Right cardiac atrium (tissue), 5 donors: ENCODE data around the gene TMEM82. TPM values are rescaled to one million over a fixed set of nuclear protein-coding genes. Genes with fewer than 3 reads are reported as not detected.
A peak's percentile ranks its signal among the peaks of the same experiment; 100 is the strongest.

Source experiments
- ATAC-seq, 2 donors: fragments of 200-7000 bp; cut with Tn5 transposase; one replicate each; pipeline versions ENCODE4 v1.8.0 to v1.9.1; 2020; ENCODE audit warnings: moderate library complexity in 2 of 2, mild to moderate bottlenecking in 1 of 2
- DNase-seq, 3 donors: peaks; one replicate each; pipeline ENCODE4 v3.0.0-alpha.2; 2020
- H3K27ac ChIP-seq: one replicate; pipeline ENCODE4 v1.5.1; 2013; ENCODE audit warnings: mild to moderate bottlenecking, low read length, control low read depth, moderate library complexity
- H3K27me3 ChIP-seq: one replicate; pipeline ENCODE4 v1.6.1; 2013; ENCODE audit not compliant: control insufficient read depth, insufficient read depth
- H3K4me1 ChIP-seq: one replicate; pipeline ENCODE4 v1.6.1; 2013; ENCODE audit warnings: low read length; ENCODE audit not compliant: control insufficient read depth, insufficient read depth
- H3K4me3 ChIP-seq: one replicate; pipeline ENCODE4 v1.5.1; 2013; ENCODE audit warnings: low read length, control low read depth
- H3K9me3 ChIP-seq: one replicate; pipeline ENCODE4 v1.6.1; 2013; ENCODE audit warnings: low read length; ENCODE audit not compliant: control insufficient read depth
- WGBS: extraction: QIAGEN DNeasy Blood & Tissue Kit; methylation state at CpG from one replicate; pipeline ENCODE4 v1.1.7; 2013; 5-methylcytosine and 5-hydroxymethylcytosine counted together
- intact Hi-C, 4 donors: fragments of 100-400 bp; cut with DNase I; formaldehyde crosslinking; loops; one replicate each; pipeline versions ENCODE4 v1.11.0 to v1.14.0; 2022 to 2023
- polyA plus RNA-seq: library from polyadenylated mRNA; stranded (reverse); fragments of 200-250 nt; gene quantifications from one replicate; pipeline ENCODE4 v1.2.3, GENCODE V29; 2013
- total RNA-seq, 4 donors: library from RNA; stranded (reverse); fragmentation: NEBNext Ultra II Directional; extraction: Animal tissue kit (Norgen Biotek cat#: 25700); gene quantifications; one replicate each; pipeline ENCODE4 v1.2.1, GENCODE V29; 2021
- donor health status: healthy with polysubstance abuse.
- donor health status: DM: no; HTN: yes; CAD: no.
- donor health status: DM: no; HTN: no; CAD: no.
- donor health status: DM: no; HTN: yes; CAD: no; lungs with severe emphysema.
- donor health status: DM: yes; HTN: yes; CAD: no.

The TMEM82 gene
- total and polyA plus RNA-seq, 5 donors = not detected

DNA sequence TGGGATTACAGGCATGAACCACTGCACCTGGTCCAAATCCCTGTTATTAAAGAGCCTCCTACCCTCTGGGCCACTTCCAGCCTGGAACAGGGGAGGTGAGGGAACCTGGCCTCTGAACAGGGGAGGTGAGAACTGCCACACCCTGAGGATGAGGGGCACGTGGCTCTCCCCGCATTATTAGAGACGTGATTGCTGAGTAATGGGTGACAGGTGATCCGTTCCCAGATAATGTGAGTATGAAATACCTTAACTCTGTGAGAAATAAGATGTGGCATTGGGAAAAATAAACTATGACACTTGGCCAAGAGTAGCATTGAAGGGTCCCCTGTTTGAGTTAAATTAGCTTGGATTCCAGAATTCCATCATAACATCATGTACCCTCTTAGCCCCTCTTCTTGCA is 19.9 kb upstream of the TMEM82 start:
- WGBS = 60% methylated on average over 4 of the region's 4 CpGs
- H3K27me3 ChIP-seq = no peaks in the 10 kb centered on the region
- intact Hi-C loops = no loop called here
- H3K4me3 ChIP-seq = no peak overlapping the region
- no peak overlapping the region for H3K27ac ChIP-seq
- no peak for DNase-seq
- peaks cover 4% of the 10 kb centered on the region for H3K4me1 ChIP-seq
- no peak for ATAC-seq
- no peaks in the 10 kb centered on the region for H3K9me3 ChIP-seq

DNA sequence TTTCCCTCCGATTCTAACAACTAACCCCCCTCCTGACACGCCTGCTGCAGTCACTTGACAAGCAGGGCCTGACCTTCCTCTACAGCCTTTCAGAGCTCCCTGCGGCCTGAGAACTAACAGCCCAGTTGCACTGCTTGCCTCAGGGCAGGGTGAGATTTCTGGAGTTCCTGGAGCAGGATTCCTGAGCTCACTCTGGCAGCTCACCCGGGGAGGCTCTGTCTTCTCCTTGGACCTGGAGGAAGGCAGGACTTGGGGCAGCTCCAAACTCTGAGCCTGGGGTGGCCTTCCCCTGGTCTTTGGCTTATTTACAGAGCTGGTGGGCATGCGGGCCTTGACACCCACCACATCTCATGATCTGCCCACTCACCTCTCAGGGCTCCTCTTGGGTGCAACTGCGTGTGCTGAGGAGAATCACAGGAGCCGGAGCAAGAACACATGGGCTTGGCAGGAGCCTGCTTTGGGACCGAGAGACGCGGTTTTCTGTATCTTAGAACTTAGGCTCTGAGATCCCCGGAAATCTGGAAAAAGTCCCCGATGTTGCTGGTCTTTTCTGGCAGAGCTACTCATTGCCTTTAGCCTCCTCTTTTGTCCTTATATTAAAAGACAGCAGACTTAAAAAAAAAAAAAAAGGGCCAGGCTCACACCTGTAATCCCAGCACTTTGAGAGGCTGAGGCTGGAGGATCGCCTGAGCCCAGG is 19.3 kb upstream of the TMEM82 start:
- DNase-seq (no peak), ATAC-seq (no peak)
- no peaks in the 10 kb centered on the region for H3K9me3 ChIP-seq
- WGBS = 80% methylated on average over 13 of the region's 13 CpGs
- no peaks in the 10 kb centered on the region for H3K27me3 ChIP-seq
- H3K4me1 ChIP-seq = no peaks in the 10 kb centered on the region
- H3K4me3 ChIP-seq = no peak overlapping the region
- intact Hi-C loops = no loop called here
- no peak overlapping the region for H3K27ac ChIP-seq

DNA sequence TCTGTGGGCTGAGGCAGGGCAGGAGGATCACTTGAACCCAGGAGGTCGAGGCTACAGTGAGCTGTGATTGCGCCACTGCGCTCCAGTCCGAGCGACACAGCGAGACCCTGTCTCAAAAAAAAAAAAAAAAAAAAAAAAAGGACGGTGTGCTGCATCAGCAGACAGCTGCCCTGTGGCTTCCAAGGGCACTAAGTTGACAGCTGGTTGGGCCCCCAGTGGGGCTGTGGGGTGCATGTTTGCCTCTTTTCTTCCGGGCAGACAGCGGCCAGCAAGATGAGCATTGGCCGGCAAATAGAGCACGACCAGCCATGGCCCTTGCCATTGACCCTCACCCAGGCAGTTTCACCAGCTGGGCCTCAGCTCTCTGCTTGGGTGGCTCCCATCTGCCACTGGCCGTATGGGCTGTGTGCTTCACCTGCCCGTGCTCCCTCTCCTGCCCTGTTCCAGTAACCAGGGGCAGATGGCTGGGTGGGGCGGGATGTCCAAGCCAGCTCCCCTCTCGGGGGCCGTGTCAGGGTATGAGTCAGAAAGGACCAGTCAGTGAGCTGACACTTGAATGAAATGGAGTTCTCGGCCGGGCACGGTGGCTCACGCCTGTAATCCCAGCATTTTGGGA is 18.6 kb upstream of the TMEM82 start:
- WGBS = 96% methylated on average over 20 of the region's 20 CpGs
- Histone ChIP-seq H3K4me1 (no peaks in the 10 kb centered on the region), H3K27ac (no peak overlapping the region), H3K4me3 (no peak overlapping the region), H3K9me3 (no peaks in the 10 kb centered on the region), H3K27me3 (no peaks in the 10 kb centered on the region)
- ATAC-seq = no peak
- peak in 1 of 3 donors; percentile 33 for DNase-seq
- intact Hi-C loops = no loop called here

DNA sequence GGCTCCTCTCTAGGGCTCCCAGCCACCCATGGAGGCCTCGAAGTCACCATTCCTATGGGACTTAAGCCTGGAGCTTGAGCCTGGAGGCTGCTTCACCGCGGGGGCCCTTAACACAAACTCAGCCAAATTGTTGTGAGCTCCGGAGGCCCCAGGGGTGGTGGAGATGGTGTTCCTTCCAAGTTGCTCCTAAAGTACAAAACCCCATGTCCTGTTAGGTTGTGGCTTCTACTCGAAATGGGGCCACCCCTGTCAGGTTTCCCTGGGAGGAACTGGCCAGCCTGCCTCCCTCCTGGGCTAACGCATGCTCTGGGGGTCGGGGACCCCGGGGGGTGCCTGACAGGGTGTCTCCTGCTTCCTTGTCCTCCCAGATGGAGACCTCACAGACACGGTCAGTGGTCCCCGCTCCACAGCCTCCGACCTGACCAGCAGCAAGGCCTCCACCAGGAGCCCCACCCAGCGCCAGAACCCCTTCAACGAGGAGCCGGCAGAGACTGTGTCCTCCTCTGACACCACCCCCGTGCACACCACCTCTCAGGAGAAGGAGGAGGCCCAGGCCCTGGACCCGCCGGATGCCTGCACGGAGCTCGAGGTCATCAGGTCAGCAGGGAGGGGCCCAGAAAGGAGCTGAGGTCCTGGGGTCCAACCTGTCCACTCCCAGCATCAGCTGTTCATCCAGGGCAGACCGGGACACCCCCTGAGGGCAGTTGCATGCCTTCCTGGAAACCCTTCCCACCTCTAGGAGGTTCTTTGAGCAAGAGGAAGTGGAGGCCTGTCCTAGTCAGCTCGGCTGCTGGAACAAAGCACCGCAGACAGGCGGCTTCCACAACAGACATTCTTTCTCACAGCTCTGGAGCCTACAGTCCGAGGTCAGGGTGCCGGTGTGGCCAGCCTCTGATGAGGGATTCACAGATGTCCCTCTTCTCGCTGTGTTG is 17.1 kb upstream of the TMEM82 start:
- WGBS = 75% methylated on average over 26 of the region's 26 CpGs
- Histone ChIP-seq H3K27ac (no peak overlapping the region), H3K9me3 (no peaks in the 10 kb centered on the region), H3K4me1 (no peaks in the 10 kb centered on the region), H3K4me3 (no peak overlapping the region), H3K27me3 (no peaks in the 10 kb centered on the region)
- peak in 1 of 2 donors; percentile 3 for ATAC-seq
- peak in 1 of 3 donors; percentile 56 for DNase-seq
- intact Hi-C loops = no loop called here

DNA sequence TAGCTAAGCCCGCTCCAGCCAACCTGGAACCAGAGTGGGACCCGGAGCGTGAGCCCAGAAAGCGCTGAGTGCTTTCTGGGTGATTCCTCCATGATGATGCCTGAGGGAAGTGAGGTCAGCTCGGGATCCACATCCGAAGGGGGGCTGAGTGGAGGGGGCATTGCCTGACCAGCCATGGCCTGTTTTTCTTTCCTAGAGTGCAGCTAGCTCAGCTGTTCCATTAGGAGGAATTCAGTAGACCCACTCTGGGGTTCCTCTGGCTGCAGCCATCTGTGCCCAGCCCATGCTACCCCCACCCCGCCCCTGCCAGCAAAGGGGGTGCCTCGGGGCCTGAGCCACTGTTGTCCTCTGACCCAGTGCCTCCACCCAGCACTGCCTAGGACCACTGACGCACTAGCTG is 15.8 kb upstream of the TMEM82 start:
- no peaks in the 10 kb centered on the region for H3K4me1 ChIP-seq
- ATAC-seq = no peak
- no peaks in the 10 kb centered on the region for H3K27me3 ChIP-seq
- no peak overlapping the region for H3K4me3 ChIP-seq
- no peak overlapping the region for H3K27ac ChIP-seq
- peak in 1 of 3 donors; percentile 47 for DNase-seq
- WGBS = 90% methylated on average over 9 of the region's 9 CpGs
- H3K9me3 ChIP-seq = no peaks in the 10 kb centered on the region
- intact Hi-C loops = no loop called here

DNA sequence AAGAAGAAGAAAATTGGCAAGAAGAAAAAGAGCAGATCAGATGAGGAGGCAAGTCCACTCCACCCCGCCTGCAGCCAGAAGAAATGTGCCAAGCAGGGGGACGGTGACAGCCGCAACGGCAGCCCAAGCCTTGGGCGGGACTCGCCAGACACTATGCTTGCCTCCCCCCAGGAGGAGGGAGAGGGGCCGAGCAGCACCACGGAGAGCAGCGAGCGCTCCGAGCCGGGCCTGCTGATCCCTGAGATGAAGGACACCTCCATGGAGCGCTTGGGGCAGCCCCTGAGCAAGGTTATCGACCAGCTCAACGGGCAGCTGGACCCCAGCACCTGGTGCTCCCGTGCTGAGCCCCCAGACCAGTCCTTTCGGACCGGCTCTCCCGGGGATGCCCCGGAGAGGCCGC is 15.3 kb upstream of the TMEM82 start:
- intact Hi-C loops = no loop called here
- Histone ChIP-seq H3K9me3 (no peaks in the 10 kb centered on the region), H3K4me3 (no peak overlapping the region), H3K27me3 (no peaks in the 10 kb centered on the region), H3K4me1 (no peaks in the 10 kb centered on the region), H3K27ac (no peak overlapping the region)
- ATAC-seq = peak; percentile 12 to 27
- 67% methylated on average over 21 of the region's 21 CpGs for WGBS
- no peak for DNase-seq

DNA sequence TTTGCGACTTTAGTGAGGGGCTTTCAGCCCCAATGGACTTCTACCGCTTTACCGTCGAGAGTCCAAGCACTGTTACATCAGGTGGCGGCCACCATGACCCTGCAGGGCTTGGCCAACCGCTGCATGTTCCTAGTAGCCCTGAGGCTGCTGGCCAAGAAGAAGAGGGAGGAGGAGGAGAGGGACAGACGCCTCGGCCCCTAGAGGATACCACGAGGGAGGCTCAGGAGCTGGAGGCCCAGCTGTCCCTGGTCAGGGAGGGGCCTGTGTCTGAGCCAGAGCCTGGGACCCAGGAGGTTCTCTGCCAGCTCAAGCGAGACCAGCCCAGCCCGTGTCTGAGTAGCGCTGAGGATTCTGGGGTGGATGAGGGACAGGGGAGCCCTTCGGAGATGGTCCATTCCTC is 14.9 kb upstream of the TMEM82 start:
- ATAC-seq = no peak
- 74% methylated on average over 13 of the region's 13 CpGs for whole genome bisulfite sequencing
- H3K27ac ChIP-seq = no peak overlapping the region

DNA sequence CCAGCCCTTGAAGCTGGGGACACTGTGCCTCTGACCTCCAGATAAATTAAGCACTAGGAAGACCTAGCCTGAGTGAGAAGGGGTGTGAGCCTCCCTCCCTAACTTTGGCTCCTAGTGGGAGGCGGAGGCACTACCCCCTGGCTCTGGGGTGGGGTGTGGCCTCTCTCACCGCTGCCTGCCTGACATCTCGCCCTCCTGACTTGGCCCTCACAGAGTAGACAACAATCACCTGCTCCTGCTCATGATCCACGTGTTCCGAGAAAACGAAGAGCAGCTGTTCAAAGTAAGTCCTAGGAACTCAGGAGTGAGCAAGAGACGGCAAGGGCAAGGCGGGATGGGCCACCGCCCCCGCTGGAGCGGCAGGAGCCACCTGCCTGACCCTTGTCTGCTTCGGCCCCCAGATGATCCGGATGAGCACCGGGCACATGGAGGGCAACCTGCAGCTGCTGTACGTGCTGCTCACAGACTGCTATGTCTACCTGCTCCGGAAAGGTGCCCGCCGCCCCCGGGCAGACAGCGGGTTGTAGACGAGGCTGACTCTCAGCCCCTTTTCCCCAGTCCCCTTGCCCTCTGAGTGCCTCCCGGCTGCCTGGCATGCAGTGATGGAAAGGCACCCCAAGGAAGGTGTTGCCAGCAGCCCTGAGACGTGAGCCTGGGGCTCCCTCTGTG is 14.3 kb upstream of the TMEM82 start:
- Histone ChIP-seq H3K4me1 (no peaks in the 10 kb centered on the region), H3K4me3 (no peak overlapping the region), H3K27ac (no peak overlapping the region), H3K9me3 (no peaks in the 10 kb centered on the region), H3K27me3 (no peaks in the 10 kb centered on the region)
- intact Hi-C loops = no loop called here
- DNase-seq (peak in 1 of 3 donors; percentile 47), ATAC-seq (peak in 1 of 2 donors; percentile 5)
- WGBS = 89% methylated on average over 23 of the region's 23 CpGs

More for the DNA sequence above, 14.9 kb upstream of the TMEM82 start:
- Histone ChIP-seq H3K4me3 (no peak overlapping the region), H3K9me3 (no peaks in the 10 kb centered on the region), H3K27me3 (no peaks in the 10 kb centered on the region), H3K4me1 (no peaks in the 10 kb centered on the region)
- intact Hi-C loops = no loop called here
- no peak for DNase-seq

DNA sequence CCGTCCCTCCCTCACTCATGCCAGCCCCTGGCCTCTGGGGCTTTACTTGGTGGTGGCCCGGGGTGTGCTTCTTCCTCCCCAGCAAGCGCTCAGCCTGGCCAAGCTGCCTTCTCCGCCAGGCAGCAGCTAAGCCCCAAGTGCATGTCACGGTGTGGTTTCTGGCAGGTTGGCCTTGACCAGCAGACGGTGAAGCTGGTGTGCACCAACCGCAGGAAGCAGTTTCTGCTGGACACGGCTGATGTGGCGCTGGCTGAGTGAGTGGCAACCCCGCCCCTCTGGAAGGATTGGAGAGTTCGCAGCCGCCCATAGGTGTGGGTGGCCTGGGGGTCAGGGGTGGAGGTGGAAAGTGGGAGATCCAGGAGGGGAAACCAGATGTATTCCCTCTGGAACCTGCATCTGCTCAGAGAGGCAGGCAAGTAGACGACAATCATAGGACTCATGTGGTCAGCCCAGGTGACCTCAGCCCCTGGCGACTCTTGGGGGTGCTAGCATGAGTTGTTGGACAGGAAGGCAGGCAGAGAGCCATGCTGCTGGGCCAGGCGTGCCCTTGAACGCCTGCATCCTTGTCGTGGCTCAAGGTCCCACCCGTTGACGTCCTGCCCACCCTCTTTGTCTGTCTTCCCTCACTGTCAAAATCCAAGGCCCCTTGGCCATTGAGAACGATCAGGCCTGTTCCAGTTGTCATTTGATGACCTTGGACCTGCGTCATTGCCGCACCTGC is 13.2 kb upstream of the TMEM82 start:
- Histone ChIP-seq H3K4me1 (no peaks in the 10 kb centered on the region), H3K4me3 (no peak overlapping the region), H3K27me3 (no peaks in the 10 kb centered on the region), H3K9me3 (no peaks in the 10 kb centered on the region), H3K27ac (no peak overlapping the region)
- ATAC-seq (no peak), DNase-seq (no peak)
- intact Hi-C loops = no loop called here
- 87% methylated on average over 22 of the region's 22 CpGs for WGBS

DNA sequence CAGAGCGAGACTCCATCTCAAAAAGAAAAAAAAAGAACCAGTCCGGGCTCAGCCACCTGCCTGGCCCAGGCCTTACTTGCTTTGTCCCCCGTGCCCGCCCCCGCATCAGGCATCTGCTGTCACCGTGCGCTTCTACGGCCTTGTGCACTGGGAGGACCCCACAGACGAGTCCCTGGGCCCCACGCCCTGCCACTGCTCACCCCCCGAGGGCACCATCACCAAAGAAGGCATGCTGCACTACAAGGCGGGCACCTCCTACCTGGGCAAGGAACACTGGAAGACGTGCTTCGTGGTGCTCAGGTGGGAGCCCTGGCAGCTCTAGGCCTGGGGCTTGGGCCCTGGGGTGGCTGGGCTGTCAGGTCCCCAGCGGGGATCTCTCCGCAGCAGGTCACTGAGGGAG is 11.9 kb upstream of the TMEM82 start:
- Histone ChIP-seq H3K27me3 (no peaks in the 10 kb centered on the region), H3K4me1 (peaks cover 2% of the 10 kb centered on the region), H3K27ac (no peak overlapping the region), H3K9me3 (no peaks in the 10 kb centered on the region), H3K4me3 (no peak overlapping the region)
- intact Hi-C loops = loop anchor here in 1 of 4 donors (10.0 kb wide), 1 partner anchor 126 kb away; no protein-coding TSS in a partner anchor
- WGBS = 95% methylated on average over 16 of the region's 16 CpGs
- ATAC-seq = no peak
- DNase-seq = peak in 1 of 3 donors; percentile 54
